Breast epithelium (tissue), 4 donors: ENCODE data around the gene POLA2. TPM values are rescaled to one million over a fixed set of nuclear protein-coding genes. Genes with fewer than 3 reads are reported as not detected.
A peak's percentile ranks its signal among the peaks of the same experiment; 100 is the strongest.

Source experiments
- DNase-seq, 2 donors: peaks; one replicate each; pipeline ENCODE4 v3.0.0-alpha.2; 2019; ENCODE audit warnings: low spot score in 2 of 2
- H3K27ac ChIP-seq, 2 donors: fragments of 200-600 bp; sonication (generic) in 1 of 2; one replicate each; pipeline ENCODE4 v1.5.1; 2016 to 2019; ENCODE audit warnings: mild to moderate bottlenecking in 1 of 2
- H3K27me3 ChIP-seq, 2 donors: fragments of 200-600 bp; sonication (generic) in 1 of 2; one replicate each; pipeline versions ENCODE4 v1.5.1 to v1.6.0; 2017 to 2019; ENCODE audit warnings: control low read depth in 1 of 2, mild to moderate bottlenecking in 1 of 2
- H3K36me3 ChIP-seq: fragments of 200-600 bp; one replicate; pipeline ENCODE4 v1.5.1; 2019
- H3K4me1 ChIP-seq, 2 donors: fragments of 200-600 bp; sonication (generic); one replicate each; pipeline ENCODE4 v1.5.1; 2016 to 2019; ENCODE audit warnings: control low read depth in 1 of 2
- H3K4me3 ChIP-seq, 3 donors: fragments of 200-600 bp; sonication (generic); 1 replicate in 2 of 3; 2 replicates in 1 of 3; pipeline ENCODE4 v1.5.1; 2016 to 2019; ENCODE audit warnings: mild to moderate bottlenecking in 3 of 3, moderate library complexity in 2 of 3
- H3K9me3 ChIP-seq, 2 donors: fragments of 200-600 bp; sonication (generic) in 1 of 2; one replicate each; pipeline ENCODE4 v1.5.1; 2016 to 2019; ENCODE audit warnings: control low read depth in 1 of 2
- POLR2A ChIP-seq: fragments of 450-650 bp; IDR thresholded peaks from one replicate; pipeline ENCODE4 v1.6.1; 2016; ENCODE audit warnings: antibody characterized with exemption, mild to moderate bottlenecking, moderate library complexity
- POLR2AphosphoS5 ChIP-seq, 3 donors: sonication (generic); formaldehyde crosslinking; IDR thresholded peaks; one replicate each; pipeline ENCODE4 v1.6.1; 2017; ENCODE audit warnings: antibody characterized with exemption in 3 of 3
- intact Hi-C: fragments of 100-400 bp; cut with DNase I; formaldehyde crosslinking; loops from one replicate; pipeline ENCODE4 v1.15.1; 2023; ENCODE audit warnings: low total_unique reads
- total RNA-seq, 3 donors: library from RNA; depleted of rRNA; stranded (reverse); fragments of >200 nt; gene quantifications; one replicate each; pipeline ENCODE4 v1.1.0, GENCODE V29; 2016
- TF ChIP-seq, protein P1 (sequence below), 3 donors: fragments of 450-650 bp; IDR thresholded peaks; one replicate each; pipeline ENCODE4 v1.5.1; 2016 to 2017; ENCODE audit warnings: antibody characterized with exemption in 3 of 3, mild to moderate bottlenecking in 3 of 3, moderate library complexity in 3 of 3

Gene POLA2
- total RNA-seq, 3 donors from 2014 or later = 6.4 to 17.9 (median 13.8) TPM

DNA sequence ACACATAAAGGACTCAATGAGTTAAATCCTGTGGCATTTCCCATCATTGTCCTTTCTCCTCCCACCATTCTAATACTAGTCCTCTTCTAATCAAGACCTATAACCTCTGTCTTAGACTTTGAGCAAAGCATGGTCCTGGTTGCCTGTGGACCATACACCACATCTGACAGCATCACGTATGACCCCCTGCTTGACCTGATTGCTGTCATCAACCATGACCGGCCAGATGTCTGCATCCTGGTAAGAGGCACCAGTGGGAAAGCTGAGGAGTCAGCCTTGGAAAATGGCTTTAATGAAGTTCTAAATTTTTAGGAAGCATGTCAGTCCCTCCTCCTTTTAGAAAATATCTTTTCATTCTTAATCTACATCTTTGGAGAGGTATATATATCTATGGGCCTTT is 25.8 kb downstream of the POLA2 start:
- no peak overlapping the region for H3K4me3 ChIP-seq
- peaks cover under 1% of the 10 kb centered on the region for H3K36me3 ChIP-seq
- H3K4me1 ChIP-seq = peaks cover 5 to 9% of the 10 kb centered on the region in 2 donors
- H3K9me3 ChIP-seq = no peaks in the 10 kb centered on the region
- DNase-seq = no peak
- no peak overlapping the region for H3K27ac ChIP-seq
- intact Hi-C loops = no loop called here
- TF ChIP-seq, protein P1, sequence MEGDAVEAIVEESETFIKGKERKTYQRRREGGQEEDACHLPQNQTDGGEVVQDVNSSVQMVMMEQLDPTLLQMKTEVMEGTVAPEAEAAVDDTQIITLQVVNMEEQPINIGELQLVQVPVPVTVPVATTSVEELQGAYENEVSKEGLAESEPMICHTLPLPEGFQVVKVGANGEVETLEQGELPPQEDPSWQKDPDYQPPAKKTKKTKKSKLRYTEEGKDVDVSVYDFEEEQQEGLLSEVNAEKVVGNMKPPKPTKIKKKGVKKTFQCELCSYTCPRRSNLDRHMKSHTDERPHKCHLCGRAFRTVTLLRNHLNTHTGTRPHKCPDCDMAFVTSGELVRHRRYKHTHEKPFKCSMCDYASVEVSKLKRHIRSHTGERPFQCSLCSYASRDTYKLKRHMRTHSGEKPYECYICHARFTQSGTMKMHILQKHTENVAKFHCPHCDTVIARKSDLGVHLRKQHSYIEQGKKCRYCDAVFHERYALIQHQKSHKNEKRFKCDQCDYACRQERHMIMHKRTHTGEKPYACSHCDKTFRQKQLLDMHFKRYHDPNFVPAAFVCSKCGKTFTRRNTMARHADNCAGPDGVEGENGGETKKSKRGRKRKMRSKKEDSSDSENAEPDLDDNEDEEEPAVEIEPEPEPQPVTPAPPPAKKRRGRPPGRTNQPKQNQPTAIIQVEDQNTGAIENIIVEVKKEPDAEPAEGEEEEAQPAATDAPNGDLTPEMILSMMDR (IDR thresholded peaks at IDR 0.05) = no peak
- H3K27me3 ChIP-seq = no peaks in the 10 kb centered on the region

DNA sequence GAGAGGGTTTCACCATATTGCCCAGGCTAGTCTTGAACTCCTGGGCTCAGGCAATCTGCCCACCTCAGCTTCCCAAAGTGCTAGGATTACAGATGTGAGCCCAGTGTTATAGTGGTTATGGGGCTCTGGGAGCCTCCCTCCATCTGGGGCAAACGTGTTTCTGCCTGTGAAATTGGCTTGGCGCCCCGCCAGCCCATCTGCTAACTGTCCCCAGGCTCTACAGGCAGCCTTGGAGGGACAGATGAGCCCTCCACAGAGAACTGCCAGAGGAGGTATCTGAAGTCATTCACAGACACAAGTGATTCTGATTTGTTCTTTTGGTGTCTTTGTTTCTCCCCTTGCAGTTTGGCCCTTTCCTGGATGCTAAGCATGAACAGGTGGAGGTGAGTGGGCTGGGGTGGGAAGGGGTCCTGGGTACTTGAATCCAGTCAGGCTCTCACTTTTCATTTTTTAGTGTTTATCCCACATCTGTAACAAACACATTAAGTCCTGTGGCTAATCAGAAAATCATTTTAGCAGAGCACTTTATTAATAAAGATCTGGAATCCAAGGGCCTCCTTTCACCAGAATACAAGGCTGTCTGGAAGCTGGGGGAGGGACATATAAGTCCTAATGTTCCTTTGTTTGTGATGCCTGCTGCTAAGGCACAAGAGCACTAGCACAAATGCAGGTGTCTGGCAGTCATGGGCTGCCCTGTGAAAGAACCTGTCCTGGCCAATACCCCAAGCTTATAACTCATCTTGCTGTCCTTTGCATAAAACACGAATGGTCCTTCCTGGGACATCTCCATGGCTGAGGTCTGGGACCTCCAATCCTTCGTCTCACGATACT is 27.2 kb downstream of the POLA2 start:
- Histone ChIP-seq H3K36me3 (no peaks in the 10 kb centered on the region), H3K27ac (peak overlapping the region in 1 of 2 donors; percentile 89), H3K4me1 (peaks cover 5 to 10% of the 10 kb centered on the region in 2 donors), H3K4me3 (no peak overlapping the region), H3K27me3 (no peaks in the 10 kb centered on the region), H3K9me3 (no peaks in the 10 kb centered on the region)
- TF ChIP-seq, protein P1 (IDR thresholded peaks at IDR 0.05) = no peak
- TF ChIP-seq POLR2A = no peak
- no peak for TF ChIP-seq POLR2AphosphoS5 (IDR thresholded peaks at IDR 0.05)
- intact Hi-C loops = no loop called here
- no peak for DNase-seq

DNA sequence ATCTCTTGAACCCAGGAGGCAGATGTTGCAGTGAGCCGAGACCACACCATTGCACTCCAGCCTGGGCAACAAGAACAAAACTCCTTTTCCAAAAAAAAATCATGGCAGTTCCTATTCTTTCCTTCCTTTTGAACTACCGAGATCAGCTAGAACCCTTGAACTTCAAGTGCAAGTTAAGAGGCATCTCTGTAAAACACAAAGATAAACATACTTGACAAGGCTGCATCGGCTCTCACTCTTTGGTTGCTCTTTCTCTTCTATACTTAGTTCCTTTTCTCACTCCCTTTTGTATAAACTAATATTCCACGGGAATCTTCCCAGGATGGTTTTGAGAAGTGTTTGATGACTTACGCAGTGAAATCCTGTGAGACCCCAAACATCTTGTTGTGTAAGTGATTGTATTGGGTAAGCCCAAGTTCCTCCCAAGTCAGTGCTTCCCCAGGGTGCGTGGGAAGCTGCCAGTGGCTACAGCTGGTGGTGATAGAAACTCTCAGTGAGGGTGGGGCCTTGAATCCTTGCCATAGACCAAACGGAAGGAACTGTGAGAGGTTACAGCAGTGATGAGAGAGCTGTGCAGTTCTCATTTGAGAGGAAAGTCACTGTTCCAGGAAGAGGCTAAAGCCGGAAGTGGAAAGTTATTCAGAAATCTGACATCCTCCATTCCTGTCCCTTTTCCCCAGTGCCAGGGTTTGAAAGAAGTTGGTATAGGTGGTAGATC is 28.8 kb downstream of the POLA2 start:
- DNase-seq = peak in 1 of 2 donors; percentile 60
- H3K27me3 ChIP-seq = no peaks in the 10 kb centered on the region
- intact Hi-C loops = no loop called here
- H3K27ac ChIP-seq = peak overlapping the region; percentile 71 to 89
- no peaks in the 10 kb centered on the region for H3K36me3 ChIP-seq
- no peak overlapping the region for H3K4me3 ChIP-seq
- TF ChIP-seq POLR2AphosphoS5 (IDR thresholded peaks at IDR 0.05) (peak; percentile 52 to 98 (median 86)), POLR2A (no peak)
- TF ChIP-seq, protein P1 (IDR thresholded peaks at IDR 0.05) = no peak
- H3K9me3 ChIP-seq = no peaks in the 10 kb centered on the region
- peaks cover 5 to 10% of the 10 kb centered on the region in 2 donors for H3K4me1 ChIP-seq

DNA sequence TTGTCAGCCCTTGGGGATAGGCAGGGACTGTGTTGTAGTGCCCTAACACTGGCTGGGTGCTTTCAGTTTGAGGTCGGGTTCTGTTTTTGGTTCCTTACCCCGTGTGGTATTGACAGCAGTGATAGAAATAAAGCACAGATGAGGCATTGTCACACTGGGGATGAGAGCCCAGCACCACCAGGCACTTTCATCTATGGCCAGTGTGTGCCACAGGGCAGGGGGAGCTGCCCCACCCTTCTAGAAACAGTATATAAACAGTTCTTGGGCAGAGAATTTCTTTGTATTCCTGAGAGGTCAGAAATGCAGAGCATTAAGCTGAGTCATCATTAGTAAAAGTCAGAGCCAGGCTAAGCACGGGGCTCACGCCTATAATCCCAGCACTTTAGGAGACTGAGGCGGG is 29.9 kb downstream of the POLA2 start:
- DNase-seq = no peak
- TF ChIP-seq, protein P1 (IDR thresholded peaks at IDR 0.05) = no peak
- TF ChIP-seq POLR2AphosphoS5 (IDR thresholded peaks at IDR 0.05) (no peak), POLR2A (no peak)
- no peaks in the 10 kb centered on the region for H3K36me3 ChIP-seq
- peaks cover 5 to 10% of the 10 kb centered on the region in 2 donors for H3K4me1 ChIP-seq
- no peaks in the 10 kb centered on the region for H3K9me3 ChIP-seq
- peak overlapping the region in 1 of 3 donors; percentile 5 for H3K4me3 ChIP-seq
- intact Hi-C loops = no loop called here
- H3K27me3 ChIP-seq = no peaks in the 10 kb centered on the region
- peak overlapping the region; percentile 71 to 89 for H3K27ac ChIP-seq

DNA sequence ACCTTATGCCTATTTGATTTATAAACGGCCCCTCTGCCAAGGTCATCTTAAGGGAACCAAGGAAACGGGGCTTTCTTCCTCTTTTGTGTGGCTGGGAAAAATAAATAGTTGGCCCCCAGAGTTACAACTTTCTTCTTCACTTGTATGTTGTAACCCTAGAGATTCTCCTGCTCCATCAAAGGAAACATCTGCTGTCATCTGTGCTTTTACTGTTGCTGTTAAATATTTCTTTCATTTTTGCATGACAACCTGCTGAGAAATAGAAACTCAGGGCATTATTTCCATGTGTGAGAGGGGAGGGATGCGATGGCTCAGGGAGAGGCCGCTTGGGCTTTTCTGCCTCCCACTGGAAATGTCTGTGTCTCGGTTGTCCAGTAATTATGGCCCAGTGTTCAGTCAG is 31.1 kb downstream of the POLA2 start:
- Histone ChIP-seq H3K36me3 (no peaks in the 10 kb centered on the region), H3K9me3 (no peaks in the 10 kb centered on the region), H3K27me3 (no peaks in the 10 kb centered on the region), H3K4me3 (no peak overlapping the region), H3K27ac (peak overlapping the region in 1 of 2 donors; percentile 89), H3K4me1 (peaks cover 5 to 10% of the 10 kb centered on the region in 2 donors)
- intact Hi-C loops = no loop called here
- no peak for DNase-seq
- TF ChIP-seq POLR2AphosphoS5 (IDR thresholded peaks at IDR 0.05) (no peak), POLR2A (no peak)
- TF ChIP-seq, protein P1 (IDR thresholded peaks at IDR 0.05) = no peak
